ENCODE results near the gene C2CD2. TPM values are rescaled to one million over a fixed set of nuclear protein-coding genes. Genes with fewer than 3 reads are reported as not detected.

Gene C2CD2
- total RNA-seq, 2 experiments from 2014 or later, result 8.2 to 8.8 TPM

DNA sequence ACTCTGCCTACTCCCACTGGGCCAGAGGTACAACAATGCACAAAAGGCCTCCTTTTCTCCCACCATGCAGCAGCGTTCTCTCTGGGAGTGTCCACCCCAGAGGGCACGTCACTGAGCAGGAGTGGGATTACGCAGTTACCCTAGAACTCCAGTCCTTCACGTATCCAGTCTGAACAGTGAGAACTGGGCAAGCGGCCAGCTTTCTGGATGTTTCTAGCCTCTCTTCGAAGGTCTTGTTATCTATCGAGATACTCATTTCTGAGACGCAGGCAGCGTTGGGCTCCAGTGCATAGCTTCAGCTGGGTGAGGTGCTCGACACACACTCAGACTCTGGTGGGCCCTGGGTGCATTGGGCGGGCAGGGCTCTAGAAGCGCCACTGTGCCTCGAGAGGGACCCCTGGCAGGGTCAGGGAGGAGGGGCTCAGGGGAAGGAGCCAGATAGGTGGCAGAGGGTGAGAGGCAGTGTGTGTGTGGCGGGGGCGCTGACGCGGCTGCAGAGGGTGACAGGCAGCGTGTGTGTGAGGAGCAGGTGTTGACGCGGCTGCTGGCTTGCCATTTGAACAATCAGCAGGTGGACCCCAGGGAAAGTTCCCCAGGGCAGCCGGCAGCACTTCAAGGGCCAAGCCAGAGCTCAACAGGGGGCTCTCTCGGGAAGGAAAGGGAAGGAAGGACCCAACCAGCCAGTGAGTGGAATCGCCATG, 102.6 kb downstream of the C2CD2 start:
- H3K36me3 ChIP-seq (ENCODE audit: insufficient read depth, low read length), result peaks cover 49% of the 10 kb centered on the region
- POLR2A ChIA-PET, result no interaction called here

DNA sequence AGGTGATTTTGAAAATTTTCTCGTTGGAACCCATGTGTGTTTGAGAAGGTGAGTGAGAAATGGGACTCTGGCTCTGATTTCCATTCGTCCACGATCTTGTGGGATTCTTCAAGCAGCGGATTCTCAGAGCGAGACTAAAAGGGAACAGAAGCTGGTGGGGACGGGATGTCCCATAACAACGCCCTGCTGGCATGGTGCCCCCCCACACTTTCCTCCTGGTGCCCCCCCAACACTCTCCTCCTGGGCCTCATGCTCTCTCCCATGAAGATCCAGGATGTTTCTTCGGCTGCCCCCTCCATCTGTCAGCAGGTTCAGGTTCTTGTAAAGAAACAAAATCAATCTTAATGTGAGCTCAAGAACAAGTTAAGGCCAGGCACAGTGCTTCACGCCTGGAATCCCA, 103.7 kb downstream of the C2CD2 start:
- POLR2A ChIA-PET, result no interaction called here
- Histone ChIP-seq H3K4me3 (ENCODE audit: low read length) (no peak overlapping the region), H3K27ac (ENCODE audit: low read depth in 1 of 2, low read length in 2 of 2) (no peak overlapping the region), H3K36me3 (ENCODE audit: insufficient read depth, low read length) (peaks cover 50% of the 10 kb centered on the region), H3K4me1 (ENCODE audit: insufficient read depth, low read length) (no peaks in the 10 kb centered on the region), H3K9me3 (ENCODE audit: control insufficient read depth in 1 of 2, insufficient read depth in 1 of 2, low read length in 2 of 2) (no peaks in the 10 kb centered on the region), H3K27me3 (ENCODE audit: control insufficient read depth in 1 of 2, insufficient read depth in 2 of 2, low read length in 2 of 2) (no peaks in the 10 kb centered on the region)
- Mint-ChIP-seq H3K27me3 (no peaks in the 10 kb centered on the region), H3K9me3 (no peaks in the 10 kb centered on the region), H3K36me3 (ENCODE audit: low read depth) (peaks cover 80% of the 10 kb centered on the region), H3K27ac (no peak overlapping the region), H3K4me3 (no peak overlapping the region), H3K4me1 (ENCODE audit: low read depth) (no peaks in the 10 kb centered on the region)
- ATAC-seq (ENCODE audit: poor library complexity) (no peak), DNase-seq (no peak)
- intact Hi-C loops (cut with DNase I, micrococcal nuclease), result loop anchor here in 1 of 2 experiments (1.0 kb wide), 1 partner anchor 26 kb away; no protein-coding TSS in a partner anchor
- CTCF ChIA-PET, result no interaction called here
- TF ChIP-seq, protein P1, sequence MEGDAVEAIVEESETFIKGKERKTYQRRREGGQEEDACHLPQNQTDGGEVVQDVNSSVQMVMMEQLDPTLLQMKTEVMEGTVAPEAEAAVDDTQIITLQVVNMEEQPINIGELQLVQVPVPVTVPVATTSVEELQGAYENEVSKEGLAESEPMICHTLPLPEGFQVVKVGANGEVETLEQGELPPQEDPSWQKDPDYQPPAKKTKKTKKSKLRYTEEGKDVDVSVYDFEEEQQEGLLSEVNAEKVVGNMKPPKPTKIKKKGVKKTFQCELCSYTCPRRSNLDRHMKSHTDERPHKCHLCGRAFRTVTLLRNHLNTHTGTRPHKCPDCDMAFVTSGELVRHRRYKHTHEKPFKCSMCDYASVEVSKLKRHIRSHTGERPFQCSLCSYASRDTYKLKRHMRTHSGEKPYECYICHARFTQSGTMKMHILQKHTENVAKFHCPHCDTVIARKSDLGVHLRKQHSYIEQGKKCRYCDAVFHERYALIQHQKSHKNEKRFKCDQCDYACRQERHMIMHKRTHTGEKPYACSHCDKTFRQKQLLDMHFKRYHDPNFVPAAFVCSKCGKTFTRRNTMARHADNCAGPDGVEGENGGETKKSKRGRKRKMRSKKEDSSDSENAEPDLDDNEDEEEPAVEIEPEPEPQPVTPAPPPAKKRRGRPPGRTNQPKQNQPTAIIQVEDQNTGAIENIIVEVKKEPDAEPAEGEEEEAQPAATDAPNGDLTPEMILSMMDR (IDR thresholded peaks at IDR 0.05), result no peak

More for the DNA sequence above, 102.6 kb downstream of the C2CD2 start:
- ATAC-seq (ENCODE audit: poor library complexity) (no peak), DNase-seq (no peak)
- H3K4me1 ChIP-seq (ENCODE audit: insufficient read depth, low read length), result no peaks in the 10 kb centered on the region
- Mint-ChIP-seq H3K27ac (no peak overlapping the region), H3K4me1 (ENCODE audit: low read depth) (no peaks in the 10 kb centered on the region), H3K9me3 (no peaks in the 10 kb centered on the region), H3K36me3 (ENCODE audit: low read depth) (peaks cover 74% of the 10 kb centered on the region), H3K27me3 (no peaks in the 10 kb centered on the region), H3K4me3 (no peak overlapping the region)
- no peak overlapping the region for H3K4me3 ChIP-seq (ENCODE audit: low read length)
- intact Hi-C loops (cut with DNase I, micrococcal nuclease), result no loop called here
- TF ChIP-seq, protein P1 (IDR thresholded peaks at IDR 0.05), result no peak
- H3K27me3 ChIP-seq (ENCODE audit: control insufficient read depth in 1 of 2, insufficient read depth in 2 of 2, low read length in 2 of 2), result no peaks in the 10 kb centered on the region
- H3K27ac ChIP-seq (ENCODE audit: low read depth in 1 of 2, low read length in 2 of 2), result no peak overlapping the region
- CTCF ChIA-PET, result no interaction called here
- no peaks in the 10 kb centered on the region for H3K9me3 ChIP-seq (ENCODE audit: control insufficient read depth in 1 of 2, insufficient read depth in 1 of 2, low read length in 2 of 2)

DNA sequence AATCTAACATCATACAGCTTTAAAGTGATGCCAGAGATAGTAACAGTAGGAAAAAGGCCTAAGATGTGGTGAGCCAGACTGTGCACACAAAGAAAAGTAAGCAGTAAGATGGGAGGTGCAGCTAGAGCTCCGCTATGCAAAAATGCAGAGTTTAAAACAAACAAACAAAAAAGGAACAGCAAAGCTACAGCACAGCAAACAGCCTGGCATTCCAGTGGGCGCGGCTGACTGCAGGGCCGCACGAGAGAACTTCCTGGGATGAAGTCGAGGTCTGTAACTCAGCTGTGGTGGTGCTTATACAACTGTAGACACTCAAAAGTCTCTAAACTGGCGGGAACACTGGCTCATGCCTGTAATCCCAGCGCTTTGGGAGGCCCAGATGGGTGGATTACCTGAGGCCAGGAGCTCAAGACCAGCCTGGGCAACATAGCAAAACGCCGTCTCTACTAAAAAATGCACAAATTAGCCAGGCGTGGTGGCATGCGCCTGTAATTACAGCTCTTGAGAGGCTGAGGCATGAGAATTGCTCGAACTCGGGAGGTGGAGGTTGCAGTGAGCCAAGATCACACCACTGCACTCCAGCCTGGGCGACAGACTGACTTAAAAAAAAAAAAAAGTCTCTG, 104.7 kb downstream of the C2CD2 start:
- POLR2A ChIA-PET, result no interaction called here
- Mint-ChIP-seq H3K4me1 (ENCODE audit: low read depth) (no peaks in the 10 kb centered on the region), H3K27ac (no peak overlapping the region)

More for the DNA sequence above, 104.7 kb downstream of the C2CD2 start:
- intact Hi-C loops (cut with DNase I, micrococcal nuclease), result no loop called here
- Histone ChIP-seq H3K4me1 (ENCODE audit: insufficient read depth, low read length) (no peaks in the 10 kb centered on the region), H3K4me3 (ENCODE audit: low read length) (no peak overlapping the region), H3K27ac (ENCODE audit: low read depth in 1 of 2, low read length in 2 of 2) (no peak overlapping the region), H3K36me3 (ENCODE audit: insufficient read depth, low read length) (peaks cover 40% of the 10 kb centered on the region), H3K27me3 (ENCODE audit: control insufficient read depth in 1 of 2, insufficient read depth in 2 of 2, low read length in 2 of 2) (no peaks in the 10 kb centered on the region), H3K9me3 (ENCODE audit: control insufficient read depth in 1 of 2, insufficient read depth in 1 of 2, low read length in 2 of 2) (no peaks in the 10 kb centered on the region)
- TF ChIP-seq, protein P1 (IDR thresholded peaks at IDR 0.05), result no peak
- ATAC-seq (ENCODE audit: poor library complexity), result no peak
- Mint-ChIP-seq H3K27me3 (no peaks in the 10 kb centered on the region), H3K9me3 (no peaks in the 10 kb centered on the region), H3K4me3 (no peak overlapping the region), H3K36me3 (ENCODE audit: low read depth) (peaks cover 71% of the 10 kb centered on the region)
- DNase-seq, result no peak
- CTCF ChIA-PET, result no interaction called here
